A204.1 (cell line): ENCODE results near the gene TNFSF15.
A peak's percentile ranks its signal among the peaks of the same experiment; 100 is the strongest.
"Not testable (repeated sequence)": the region's sequence is repeated elsewhere in the genome, so short reads cannot be mapped to it uniquely, and the experiment has no call there.

Source experiments
- FAIRE-seq: peaks from 2 replicates; lab custom pipeline; 2012; peaks lifted over from hg19 to GRCh38; lab: Jason Lieb, UNC

TNFSF15 gene

DNA sequence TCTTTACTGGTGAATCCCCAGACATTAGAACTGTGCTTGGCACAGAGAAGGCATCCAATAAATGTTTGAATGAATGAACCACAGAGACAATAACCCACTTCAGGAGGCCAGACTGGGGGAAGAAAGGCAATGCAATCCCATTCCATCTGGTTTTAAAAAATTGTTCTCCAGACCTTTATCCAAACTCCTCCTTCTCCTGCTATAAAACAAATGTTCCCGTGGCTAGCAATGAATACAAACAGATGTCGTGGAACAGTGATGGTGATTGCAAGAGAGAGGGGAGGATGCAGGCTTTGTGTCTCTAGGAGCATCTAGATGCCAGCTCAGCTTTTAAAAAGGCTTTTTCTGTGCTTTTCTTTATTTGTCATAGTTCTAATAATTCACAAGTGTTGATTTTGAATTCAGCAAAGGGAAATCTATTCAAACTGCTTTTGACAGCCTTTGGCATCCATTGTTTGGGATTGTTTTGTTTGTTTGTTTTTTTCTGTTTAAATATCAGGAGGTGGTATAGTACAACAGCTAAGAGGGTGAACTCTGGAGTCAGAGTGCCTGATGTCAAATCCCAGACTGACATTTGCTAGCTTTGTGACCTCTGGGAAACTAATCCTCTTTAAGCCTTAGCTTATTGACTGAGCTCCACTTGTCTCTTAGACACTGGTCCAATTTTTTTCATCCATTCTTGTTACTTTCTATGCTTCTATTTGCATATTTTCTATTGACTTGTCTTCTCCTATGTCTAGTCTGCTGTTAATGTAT is 59.1 kb downstream of the TNFSF15 start:
- no peak for FAIRE-seq

DNA sequence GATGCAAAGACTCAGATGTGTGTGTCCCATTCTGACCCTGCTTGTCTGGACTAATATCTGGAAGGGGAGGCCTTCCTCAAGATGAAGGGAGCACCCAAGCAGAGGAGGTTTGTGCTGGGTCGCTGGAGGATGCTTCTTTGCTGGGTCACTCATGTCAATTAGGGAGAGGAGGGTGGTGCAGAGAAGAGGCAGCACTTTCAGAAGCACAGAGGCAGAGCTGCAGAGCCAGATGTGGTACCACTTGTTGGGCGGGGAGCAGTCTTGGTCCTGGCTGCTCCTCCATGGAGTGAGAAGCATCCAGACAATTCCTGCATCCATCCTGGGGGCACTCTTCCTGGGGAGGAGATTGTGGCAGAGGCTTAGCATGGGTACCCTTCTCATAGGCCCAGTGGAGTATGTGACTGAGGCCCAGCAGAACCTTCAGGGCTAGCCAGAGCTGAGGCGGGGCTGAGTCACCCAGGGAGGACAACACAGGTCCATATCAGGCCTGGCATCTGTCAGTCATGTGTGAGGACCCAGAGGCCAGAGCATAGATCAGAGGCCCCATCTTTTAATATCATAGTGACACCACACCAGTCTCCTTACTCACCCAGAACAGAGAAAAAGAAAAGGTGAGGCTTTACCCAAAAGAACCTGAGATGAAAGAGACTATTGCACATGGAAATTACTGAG is 59.8 kb downstream of the TNFSF15 start:
- FAIRE-seq: no peak

DNA sequence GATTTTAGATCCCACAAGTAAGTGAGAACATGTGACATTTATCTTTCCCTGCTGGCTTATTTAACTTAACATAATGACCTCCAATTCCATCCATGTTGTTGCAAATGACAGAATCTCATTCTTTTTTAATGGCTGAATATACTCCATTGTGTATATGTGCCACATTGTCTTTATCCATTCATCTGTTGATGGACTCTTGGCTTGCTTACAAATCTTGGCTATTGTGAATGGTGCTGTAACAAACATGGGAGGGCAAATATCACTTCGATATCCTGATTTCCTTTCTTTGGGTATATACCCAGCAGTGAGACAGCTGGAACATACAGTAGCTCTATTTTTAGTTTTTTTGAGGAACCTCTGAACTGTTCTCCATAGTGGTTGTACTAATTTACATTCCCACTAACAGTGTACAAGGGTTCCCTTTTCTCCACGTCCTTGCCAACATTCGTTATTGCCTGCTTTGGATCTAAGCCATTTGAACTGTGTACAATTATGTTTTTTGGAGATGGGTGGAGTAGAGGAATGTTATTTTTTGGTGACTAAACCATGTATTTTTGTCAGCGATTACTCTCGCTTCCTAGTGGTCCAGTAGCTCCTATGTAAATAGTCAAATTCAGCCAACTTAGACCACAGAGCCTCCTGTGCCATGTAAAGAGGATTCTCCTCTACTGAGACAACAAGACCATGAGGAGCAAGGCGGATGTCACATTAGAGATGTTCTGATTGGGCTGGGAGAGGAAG is 60.6 kb downstream of the TNFSF15 start:
- FAIRE-seq: no peak

GRCh38 chr9:114743446-114743845 is 62.4 kb downstream of the TNFSF15 start:
- no peak for FAIRE-seq

DNA sequence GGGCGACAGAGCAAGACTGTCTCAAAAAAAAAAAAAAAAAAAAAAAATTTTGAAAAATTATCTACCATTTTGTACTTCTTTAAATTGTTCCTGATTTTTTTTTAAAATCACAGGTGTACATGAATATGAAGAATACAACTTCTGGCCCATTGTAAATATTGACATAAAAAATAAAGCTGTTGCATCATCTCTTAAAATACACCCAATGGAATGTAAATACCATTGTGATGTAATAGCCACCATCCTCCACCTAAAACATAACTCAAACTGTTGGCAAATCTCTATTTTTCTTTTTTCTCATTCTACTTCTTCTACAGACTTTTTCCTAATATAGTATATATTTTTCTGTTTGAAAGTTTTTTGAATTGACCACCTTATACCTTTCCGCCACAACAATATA is 62.9 kb downstream of the TNFSF15 start:
- FAIRE-seq: no peak

GRCh38 chr9:114741521-114741920 is 64.3 kb downstream of the TNFSF15 start:
- not testable (repeated sequence) for FAIRE-seq

- peak; percentile 40 for FAIRE-seq
These were observed 67.1 kb downstream of the TNFSF15 start for GRCh38 chr9:114738581-114739316.

- FAIRE-seq: no peak
These were observed 68.0 kb downstream of the TNFSF15 start for GRCh38 chr9:114737847-114738246.

DNA sequence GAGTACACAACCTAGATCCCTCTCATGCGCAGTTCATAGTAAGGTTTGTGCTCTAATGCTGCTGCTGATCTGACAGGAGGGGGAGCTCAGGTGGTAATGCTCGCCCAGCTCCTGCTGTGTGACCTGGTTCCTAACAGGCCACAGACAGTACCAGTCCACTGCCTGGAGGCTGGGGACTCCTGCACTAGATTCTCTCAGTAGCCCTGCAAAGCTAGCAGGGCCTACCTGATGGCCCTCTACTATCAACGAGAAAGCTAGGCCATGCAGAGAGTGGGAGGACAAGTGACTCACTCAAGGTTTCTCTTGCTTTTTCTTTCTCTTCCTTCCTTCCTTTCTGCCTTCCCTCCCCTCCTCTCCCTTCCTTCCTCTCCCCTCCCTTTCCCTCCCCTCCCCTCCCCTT is 68.7 kb downstream of the TNFSF15 start:
- FAIRE-seq: no peak

DNA sequence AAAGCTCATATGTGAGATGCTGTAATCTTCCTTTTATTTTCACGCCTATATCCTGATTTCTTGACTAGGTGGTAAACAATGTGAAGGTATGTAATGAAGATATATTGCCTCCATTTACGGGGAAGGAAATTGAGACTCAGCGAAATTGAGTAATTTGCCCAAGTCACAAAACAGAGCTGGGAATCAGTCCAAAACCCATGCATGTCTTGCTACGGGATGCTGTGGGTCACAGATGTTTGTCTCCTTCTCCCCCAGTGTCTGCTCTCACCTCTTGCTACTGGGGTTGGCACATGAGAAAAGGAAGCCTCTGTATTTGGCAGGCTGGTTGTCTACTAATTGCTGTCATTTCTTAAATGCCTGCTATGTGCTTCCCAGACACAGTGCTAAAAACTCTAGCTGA is 70.1 kb downstream of the TNFSF15 start:
- FAIRE-seq: no peak

GRCh38 chr9:114735139-114735538 is 70.7 kb downstream of the TNFSF15 start:
- FAIRE-seq: not testable (repeated sequence)
